ENCODE measurements around the gene MGMT.

The MGMT gene

GRCh38 chr10:129766611-129767550 is 299.8 kb downstream of the MGMT start:
- no peak for DNase-seq

DNA sequence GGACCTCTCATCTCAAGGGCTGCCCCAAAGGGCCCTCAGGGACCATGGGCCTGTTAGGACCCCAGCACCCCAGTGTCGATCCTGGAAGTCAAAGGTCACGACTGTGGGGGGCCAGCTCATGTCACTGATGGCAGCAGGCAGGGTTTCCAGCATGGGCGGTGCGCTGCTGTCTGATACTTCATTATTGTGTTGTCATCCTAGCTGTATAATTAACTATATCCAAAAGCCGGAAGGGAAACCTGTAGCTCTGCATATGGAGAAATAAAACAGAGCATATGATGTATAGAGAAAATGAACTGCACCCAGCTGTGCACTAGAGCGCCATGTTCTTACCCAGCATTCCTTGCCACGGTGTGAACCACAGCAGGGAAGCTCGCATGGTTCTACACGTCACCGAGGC is 300.7 kb downstream of the MGMT start:
- no peak for DNase-seq

DNA sequence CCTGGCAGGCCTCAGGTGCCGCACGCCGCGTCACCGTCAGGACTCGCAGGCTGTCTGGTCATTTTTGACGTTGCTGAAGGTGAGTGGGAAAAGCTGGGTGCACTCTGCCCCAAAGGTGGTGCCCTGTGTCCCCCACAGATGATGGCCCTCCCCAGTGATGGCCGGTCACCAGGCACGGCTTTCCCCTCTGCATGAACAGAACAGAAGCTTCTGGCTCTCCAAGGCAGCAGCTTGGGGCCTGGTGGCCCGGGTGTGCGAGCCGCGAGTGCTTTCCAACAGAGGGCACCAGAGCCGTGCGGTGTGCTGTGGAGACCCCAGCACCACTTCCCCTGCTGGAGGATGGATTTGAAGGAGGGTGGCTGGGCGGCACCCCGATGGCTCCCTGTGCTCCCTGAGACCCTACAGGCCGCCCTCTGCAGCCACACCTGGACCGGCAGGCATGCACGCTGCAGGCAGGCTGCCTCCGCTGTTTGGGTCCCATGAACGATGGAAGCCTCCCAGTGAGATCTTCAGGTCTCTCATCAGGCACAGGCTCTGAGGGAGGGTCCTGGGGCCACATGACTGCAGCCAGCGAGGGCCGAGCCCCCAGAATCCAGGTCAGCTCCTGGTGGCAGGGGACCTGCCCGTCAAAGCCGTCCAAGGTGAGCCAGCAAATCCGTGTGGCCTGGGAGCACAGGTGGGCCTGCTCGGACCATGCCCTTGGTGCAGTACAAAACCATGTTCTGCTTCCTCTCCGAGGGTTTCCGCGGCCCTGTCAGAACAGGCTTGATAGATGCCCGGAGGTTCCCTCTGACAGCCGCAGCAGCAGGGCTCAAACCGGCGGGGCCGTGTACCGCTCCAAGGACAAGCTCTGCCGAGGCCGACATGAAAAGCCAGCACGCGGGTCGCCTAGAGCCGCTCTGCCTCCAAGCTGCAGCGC is 301.7 kb downstream of the MGMT start:
- no peak for DNase-seq

- DNase-seq: no peak
Measured at GRCh38 chr10:129769381-129770116, 302.5 kb downstream of the MGMT start.

- no peak for DNase-seq
Measured at GRCh38 chr10:129770286-129770685, 303.2 kb downstream of the MGMT start.

- no peak for DNase-seq
Measured at GRCh38 chr10:129771024-129771423, 304.0 kb downstream of the MGMT start.

- DNase-seq: no peak
Measured at GRCh38 chr10:129771576-129771975, 304.5 kb downstream of the MGMT start.

DNA sequence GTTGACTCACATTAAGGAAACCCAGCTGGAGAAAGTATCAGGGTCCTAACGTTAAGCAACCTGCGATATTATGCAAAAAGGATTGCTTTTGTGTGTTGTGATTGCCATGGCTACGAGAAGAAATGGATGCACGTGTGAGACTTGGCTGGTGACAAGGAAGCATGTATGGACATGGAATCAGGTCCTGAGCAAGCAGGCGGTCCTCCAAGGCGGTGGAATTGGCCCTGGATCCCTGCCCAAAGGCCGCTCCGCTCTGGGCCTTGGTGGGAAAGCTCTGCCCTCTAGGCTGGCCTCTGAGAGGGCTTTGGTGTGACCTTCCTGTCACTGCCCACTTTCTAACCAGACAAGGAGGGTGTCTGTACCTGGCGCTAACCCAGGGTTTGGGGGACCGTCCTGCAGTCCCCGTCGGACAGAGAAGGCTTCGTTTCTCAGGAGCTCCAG is 305.0 kb downstream of the MGMT start:
- DNase-seq: no peak

- no peak for DNase-seq
Measured at GRCh38 chr10:129772468-129773358, 305.7 kb downstream of the MGMT start.

DNA sequence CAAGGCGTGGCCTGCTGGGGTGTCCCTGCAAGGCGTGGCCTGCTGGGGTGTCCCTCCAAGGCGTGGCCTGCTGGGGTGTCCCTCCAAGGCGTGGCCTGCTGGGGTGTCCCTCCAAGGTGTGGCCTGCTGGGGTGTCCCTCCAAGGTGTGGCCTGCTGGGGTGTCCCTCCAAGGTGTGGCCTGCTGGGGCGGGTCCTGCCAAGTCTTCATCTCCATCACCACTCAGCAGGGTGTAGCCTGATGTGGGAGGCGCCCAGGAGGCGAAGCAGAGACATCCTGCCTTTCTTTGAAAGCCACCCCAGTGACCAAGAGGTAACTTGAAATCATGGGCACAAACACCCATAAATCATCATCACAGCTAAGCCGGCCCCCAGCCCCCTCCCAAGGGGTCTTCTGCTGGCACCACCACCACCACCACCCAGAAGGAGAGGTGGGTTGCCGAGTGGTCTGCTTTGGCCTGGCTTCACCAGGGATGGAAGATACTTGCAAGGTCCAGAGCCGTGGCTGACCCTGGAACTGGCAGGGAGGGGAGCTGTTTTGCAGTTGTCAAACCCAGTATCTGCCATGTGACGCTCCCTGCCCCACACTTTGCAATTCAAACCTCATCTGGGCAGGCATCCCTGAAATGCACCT is 306.4 kb downstream of the MGMT start:
- no peak for DNase-seq

- no peak for DNase-seq
Measured at GRCh38 chr10:129774082-129774735, 307.2 kb downstream of the MGMT start.

DNA sequence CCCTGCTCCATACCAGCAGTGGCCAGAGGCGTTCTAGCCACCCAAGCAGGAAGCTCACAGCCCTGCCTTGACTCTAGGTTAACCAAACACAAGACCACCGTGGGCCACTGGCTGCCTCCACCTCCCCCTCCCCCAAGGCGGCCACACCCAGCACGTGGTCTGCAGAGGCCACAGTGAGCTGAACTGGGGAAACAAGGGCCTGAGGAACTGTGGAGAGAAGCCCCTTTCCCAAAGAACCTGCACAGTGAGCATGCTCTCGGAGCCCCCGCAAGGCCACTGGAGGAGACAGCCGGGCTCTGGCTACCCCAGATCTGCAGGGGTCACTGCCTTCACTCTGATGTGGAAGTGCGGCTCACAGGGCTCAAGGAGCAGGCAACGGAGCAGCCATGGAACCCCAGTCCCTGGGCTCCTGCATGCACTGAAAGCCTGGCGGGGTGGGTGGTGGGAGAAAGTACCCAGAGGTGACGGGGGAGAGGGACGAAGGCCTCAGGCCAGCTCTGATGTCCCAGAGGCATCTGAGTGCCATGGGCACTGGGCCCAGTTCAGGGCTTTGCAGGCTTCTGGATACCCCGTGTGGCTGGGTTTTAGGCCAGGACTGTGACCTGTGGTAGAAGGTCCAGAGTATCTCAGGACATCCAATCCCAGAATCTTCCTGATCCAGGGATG is 307.8 kb downstream of the MGMT start:
- no peak for DNase-seq

- DNase-seq: no peak
Measured at GRCh38 chr10:129775681-129776080, 308.6 kb downstream of the MGMT start.

DNA sequence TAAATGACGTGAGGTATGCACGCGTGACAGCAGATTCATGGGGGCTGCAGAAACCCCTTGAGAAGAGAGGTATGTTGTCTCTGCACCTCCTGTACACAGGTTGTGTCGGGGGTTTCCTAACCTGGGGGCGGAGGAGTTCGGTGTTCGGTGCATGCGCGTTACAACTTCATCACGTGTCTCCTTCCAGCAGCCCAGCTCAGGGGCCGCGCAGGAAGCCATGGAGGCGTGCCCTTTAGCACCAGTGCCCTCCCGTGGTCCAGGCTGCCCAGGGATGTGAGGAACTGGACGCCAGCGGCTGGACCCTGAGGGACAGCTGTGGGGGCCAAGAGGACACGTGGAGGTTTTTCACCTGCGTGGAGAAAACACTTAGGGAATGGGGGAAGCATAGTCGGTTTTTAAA is 310.6 kb downstream of the MGMT start:
- no peak for DNase-seq

DNA sequence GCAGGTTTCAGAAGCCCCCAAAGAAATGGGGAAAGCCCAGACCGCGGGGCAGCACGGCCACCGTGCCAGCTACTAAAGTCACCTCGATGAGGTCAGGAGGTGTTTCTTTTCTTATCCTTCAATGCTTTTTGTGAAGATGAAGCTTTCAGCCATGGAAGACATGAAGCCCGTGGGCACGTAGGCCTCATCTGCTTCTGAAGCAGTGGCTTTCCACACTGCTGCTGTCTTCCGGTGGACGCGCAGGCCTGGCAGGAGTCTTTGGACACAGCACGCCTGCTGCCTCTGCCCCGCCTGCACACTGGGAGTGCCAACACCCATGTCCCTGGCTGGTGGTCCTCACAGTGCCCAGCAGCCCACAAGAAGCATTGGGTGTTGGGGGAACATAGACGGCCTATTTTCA is 311.5 kb downstream of the MGMT start:
- no peak for DNase-seq

DNA sequence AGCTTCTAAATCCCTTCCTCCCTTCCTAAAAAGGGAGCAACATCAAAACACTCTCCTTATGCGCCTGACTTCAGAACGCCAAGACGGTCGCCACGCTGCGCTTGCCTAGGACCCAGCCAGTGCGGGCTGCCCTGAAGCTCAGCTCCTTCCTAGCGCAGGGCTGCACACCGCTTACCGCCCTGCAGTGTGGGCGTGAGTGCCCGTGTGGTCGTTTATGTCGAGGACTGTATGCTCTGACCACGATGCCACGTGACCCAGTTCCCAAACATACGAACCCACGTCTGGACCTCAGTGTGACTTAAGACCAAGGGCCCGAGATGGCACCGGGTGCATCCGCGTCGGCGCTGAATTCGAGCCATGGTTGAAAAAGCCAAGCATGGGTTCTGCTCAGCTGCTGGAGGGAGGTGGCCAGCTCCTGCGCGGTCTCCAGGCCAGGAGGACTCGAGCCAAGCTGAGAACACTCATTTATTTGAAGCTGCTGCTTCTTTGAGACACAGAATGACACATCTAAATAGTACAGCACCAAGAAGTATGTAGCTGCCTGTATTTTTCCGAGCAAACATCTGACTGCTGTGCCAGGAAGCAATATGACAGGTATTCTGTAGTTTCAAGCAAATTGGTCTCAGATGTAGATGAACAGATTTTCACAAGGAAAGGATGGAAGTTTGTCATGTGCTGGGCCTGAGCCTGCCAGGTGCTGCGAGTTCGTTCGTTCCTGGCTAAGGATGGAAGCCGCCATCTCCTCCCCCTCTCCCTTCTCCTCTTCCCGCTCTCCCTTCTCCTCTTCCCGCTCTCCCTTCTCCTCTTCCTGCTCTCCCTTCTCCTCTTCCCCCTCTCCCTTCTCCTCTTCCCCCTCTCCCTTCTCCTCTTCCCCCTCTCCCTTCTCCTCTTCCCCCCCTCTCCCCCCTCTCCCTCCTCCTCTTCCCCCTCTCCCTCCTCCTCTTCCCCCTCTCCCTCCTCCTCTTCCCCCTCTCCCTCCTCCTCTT is 312.4 kb downstream of the MGMT start:
- no peak for DNase-seq

GRCh38 chr10:129780198-129780597 is 313.2 kb downstream of the MGMT start:
- DNase-seq: no peak

GRCh38 chr10:129780901-129781795 is 314.1 kb downstream of the MGMT start:
- no peak for DNase-seq
